Measurements from ENCODE around the gene UBE2N.
"Not testable (repeated sequence)": the region's sequence is repeated elsewhere in the genome, so short reads cannot be mapped to it uniquely, and the experiment has no call there.

UBE2N gene

GRCh38 chr12:93447555-93448290 lies 6.0 kb upstream of the UBE2N start:
- no peak for DNase-seq (ENCODE audit: extremely low read depth in 1 of 2, low read depth in 1 of 2)

GRCh38 chr12:93443576-93443975 lies 1.8 kb upstream of the UBE2N start:
- no peak for DNase-seq (ENCODE audit: extremely low read depth in 1 of 2, low read depth in 1 of 2)

DNA sequence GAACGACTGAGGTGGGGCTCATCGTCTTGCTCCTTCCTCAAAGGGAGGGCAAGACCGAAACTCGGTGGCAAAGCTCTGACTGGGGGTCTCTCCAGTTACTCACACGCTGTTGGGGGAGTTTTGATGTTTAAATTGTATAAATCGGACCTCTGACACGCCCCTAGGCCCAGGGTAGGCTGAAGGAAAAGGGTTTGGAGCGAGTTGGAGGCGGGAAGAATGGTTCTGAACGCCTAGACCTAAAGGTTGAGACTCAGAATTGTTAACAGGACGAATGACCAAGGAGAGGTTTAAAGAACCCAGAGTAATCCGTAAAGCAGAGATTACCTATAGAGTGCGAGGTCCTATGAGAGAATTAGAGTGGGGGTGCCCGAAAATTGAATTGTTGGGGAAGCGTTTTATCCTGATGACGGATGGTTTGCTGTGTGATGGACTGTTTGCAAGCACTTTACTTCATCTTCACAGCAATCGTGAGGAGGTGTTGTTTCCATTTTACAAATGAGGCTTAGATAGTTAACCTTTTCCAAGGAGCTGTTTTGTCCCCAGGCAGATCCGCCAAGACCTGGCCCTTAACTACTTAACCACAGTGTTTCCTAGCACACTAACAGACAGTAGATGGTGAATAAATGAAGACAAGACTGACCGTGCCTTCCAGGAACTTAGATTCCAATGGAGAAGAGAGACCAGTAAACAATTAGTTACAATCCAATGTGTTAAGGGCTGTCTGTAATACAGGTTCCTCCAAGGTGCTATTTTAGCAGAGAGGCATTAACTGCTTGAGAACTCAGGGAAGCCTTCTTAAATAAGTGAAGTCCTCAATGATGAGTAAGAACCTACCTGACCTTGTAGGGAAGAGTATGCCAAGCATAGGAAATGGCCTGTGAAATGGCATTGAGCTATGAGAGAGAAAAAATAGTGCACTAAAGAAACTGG lies 929 bp upstream of the UBE2N start:
- no peak for DNase-seq (ENCODE audit: extremely low read depth in 1 of 2, low read depth in 1 of 2)

GRCh38 chr12:93441081-93441616 lies 598 bp downstream of the UBE2N start:
- peak in 1 of 2 donors; percentile 11 for DNase-seq (ENCODE audit: extremely low read depth in 1 of 2, low read depth in 1 of 2)

GRCh38 chr12:93440043-93440835 lies 1.5 kb downstream of the UBE2N start:
- no peak for DNase-seq (ENCODE audit: extremely low read depth in 1 of 2, low read depth in 1 of 2)

- DNase-seq (ENCODE audit: extremely low read depth in 1 of 2, low read depth in 1 of 2) = no peak
Observed at GRCh38 chr12:93438266-93439050, 3.3 kb downstream of the UBE2N start.

DNA sequence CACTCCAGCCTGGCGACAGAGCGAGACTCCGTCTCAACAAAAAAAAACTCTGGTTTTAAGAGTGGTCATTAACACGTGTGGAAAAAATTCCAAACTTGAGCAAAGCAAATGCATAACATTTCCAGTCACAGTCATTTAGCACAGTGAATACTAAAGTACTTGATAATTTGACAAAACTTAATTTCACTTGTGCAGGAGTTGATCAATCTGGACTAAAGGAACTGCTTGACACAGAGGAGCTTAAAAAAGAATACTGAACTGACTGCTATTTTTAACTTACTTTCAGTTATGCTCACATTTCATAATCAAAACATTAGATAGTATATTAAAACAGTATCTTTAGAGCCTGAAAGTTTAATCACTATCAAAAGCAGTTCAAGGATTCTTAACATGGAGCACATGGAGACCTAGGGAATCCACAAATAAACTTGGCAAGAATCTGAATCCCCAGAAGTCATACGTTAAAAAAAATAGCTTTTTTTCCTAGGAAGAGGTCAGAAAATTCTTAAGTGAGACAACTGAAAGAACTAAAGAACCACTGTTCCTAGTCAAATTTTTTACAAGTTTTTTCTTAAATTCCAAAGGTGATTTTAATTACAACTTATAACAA lies 7.4 kb downstream of the UBE2N start:
- DNase-seq (ENCODE audit: extremely low read depth in 1 of 2, low read depth in 1 of 2) = no peak

DNA sequence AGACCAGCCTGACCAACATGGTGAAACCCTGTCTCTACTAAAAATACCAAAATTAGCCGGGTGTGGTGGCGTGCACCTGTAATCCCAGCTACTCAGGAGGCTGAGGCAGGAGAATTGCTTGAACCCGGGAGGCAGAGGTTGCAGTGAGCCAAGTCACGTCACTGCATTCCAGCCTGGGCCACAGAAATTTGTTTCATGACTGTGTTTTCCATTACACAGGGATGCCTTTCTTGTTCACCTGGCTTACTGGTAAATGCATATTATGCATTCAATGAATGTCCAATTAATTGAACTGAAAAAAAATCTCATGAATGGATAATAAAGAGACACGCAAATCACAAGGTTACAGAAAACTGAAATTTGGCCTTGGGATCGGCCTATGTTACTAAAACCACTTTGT lies 9.7 kb downstream of the UBE2N start:
- DNase-seq (ENCODE audit: extremely low read depth in 1 of 2, low read depth in 1 of 2) = not testable (repeated sequence)

- DNase-seq (ENCODE audit: extremely low read depth in 1 of 2, low read depth in 1 of 2) = no peak
Observed at GRCh38 chr12:93430280-93430679, 11.5 kb downstream of the UBE2N start.

DNA sequence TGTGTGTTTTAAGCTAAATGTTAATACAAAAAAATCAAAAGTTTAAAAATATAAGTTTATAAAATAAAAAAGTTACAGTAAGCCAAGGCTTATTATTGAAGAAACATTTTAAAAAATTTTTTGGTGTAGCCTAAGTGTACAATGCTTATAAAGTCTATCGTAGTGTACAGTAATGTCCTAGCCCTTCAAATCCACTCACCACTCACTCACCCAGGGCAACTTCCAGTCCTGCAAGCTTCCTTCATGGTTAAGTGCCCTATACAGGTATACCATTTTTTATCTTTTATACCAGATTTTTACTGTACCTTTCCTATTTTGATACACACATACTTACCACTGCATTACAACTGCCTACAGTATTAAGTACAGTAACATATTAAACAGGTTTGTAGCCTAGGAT lies 11.9 kb downstream of the UBE2N start:
- no peak for DNase-seq (ENCODE audit: extremely low read depth in 1 of 2, low read depth in 1 of 2)

DNA sequence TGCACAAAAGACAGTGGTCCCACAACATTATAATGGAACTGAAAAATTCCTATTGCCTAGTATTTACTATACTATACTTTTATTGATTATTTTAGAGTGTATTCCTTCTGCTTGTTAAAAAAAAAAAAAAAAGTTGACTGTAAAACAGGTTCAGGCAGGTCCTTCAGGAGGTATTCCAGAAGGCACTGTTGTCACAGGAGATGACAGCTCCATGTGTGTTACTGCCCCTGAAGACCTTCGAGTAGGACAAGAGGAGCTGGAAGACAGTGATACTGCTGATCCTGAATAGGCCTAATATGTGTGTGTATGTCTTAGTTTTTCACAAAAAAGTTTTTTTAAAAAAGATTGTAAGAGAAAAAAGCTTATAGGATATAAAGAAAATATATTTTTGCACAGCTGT lies 12.3 kb downstream of the UBE2N start:
- no peak for DNase-seq (ENCODE audit: extremely low read depth in 1 of 2, low read depth in 1 of 2)

DNA sequence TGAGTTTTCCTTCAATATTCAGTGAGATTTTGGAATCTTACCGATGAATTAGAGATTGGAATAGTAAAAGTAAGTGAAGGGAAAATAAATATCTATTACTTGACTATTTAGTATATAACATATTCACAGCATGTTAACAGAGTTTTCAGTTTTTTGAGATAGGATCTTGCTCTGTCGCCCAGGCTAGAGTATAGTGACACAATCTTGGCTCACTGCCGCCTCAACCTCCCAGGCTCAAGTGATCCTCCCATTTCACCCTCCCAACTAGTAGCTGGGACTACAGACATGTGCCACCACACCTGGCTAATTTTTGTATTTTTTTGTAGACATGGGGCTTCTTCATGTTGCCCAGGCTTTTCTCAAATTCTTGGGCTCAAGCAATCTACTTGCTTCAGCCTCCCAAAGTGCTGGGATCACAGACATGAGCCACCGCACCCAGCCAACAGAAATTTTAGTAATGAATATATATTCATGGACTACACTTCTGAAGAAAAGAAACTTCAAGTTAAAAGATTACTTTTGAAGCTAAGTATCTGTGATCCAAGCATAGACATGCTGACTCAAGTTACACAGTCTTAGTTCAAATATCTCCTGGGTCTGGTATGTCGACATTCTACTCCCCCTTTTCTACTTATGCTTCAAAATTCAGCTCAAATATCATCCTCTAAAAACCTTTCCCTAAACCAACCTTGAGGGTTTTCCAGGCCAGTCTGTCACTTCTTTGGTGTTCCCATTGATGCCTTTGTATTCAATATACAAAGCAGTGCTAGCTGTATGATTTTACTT lies 13.8 kb downstream of the UBE2N start:
- DNase-seq (ENCODE audit: extremely low read depth in 1 of 2, low read depth in 1 of 2) = no peak

DNA sequence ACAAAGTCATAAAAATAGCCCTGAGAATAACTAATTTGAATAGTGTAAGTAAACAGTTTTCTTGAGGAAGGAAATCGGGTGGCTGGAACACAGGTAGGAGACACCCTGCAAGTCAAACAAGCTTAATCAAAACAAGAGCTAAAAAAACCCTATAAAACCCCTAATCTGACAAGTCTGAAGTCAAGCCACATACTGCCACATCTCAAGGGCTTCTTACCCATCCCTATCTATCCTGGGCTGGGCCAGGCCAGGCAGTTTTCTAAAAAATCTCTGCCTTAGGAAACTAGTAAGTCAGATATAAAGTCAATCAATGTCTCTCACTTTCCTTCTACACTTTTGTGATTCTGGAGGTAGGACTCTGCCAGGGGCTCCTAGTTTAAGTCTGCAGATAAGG lies 15.3 kb downstream of the UBE2N start:
- DNase-seq (ENCODE audit: extremely low read depth in 1 of 2, low read depth in 1 of 2) = no peak

- no peak for DNase-seq (ENCODE audit: extremely low read depth in 1 of 2, low read depth in 1 of 2)
Observed at GRCh38 chr12:93425736-93426411, 15.9 kb downstream of the UBE2N start.

DNA sequence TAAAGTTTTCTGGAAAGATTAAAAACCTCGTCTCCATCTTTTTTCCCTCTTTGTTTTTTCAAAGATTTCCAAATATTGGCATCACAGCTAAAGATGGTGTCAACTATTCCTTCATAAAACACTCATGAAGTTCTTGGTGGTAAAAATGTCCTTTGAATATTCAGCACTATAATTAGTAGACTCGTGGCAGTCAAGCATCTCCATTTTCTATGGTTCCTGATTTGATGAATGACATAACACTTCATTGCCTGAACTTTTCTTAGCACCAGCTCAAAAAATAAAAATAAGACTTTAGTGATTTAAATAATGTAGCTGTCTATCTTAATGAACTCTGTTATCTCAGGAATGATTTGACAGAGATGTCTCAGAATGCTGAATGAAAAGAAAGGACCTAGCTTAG lies 19.7 kb downstream of the UBE2N start:
- no peak for DNase-seq (ENCODE audit: extremely low read depth in 1 of 2, low read depth in 1 of 2)

- DNase-seq (ENCODE audit: extremely low read depth in 1 of 2, low read depth in 1 of 2) = no peak
Observed at GRCh38 chr12:93419388-93420034, 22.2 kb downstream of the UBE2N start.

DNA sequence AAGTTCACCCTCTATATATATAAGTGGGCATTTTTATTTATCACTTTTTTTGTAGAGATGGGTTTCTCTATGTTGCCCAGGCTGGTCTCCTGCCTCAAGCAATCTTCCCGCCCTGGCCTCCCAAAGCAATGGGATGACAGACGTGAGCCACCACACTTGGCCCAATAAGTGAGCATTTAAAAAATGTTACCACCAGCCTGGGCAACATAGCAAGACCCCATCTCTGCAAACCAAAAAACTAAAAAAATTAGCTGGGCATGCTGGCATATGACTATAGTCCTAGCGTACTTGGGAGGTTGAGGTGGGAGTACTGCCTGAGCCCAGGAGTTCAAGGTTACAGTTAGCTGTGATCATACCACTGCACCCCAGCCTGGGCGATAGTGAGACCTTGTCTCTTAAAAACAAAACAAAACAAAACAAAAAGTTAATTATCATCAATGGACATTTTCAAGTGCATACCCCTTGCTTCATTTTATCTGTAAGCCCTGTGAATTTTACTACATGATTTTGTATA lies 23.7 kb downstream of the UBE2N start:
- DNase-seq (ENCODE audit: extremely low read depth in 1 of 2, low read depth in 1 of 2) = no peak

Data from activated CD8-positive, alpha-beta memory T cell treated with anti-CD3 and anti-CD28 coated beads for 1 hour (primary cell).